Neural progenitor cell (in vitro differentiated cells): Measurements from ENCODE around the gene RPEL1. TPM values are rescaled to one million over a fixed set of nuclear protein-coding genes. Genes with fewer than 3 reads are reported as not detected.

Experiments
- DNase-seq: peaks from one replicate; pipeline ENCODE4 v3.0.0-alpha.2; 2016; ENCODE audit warnings: low spot score
- H2AFZ ChIP-seq: fragments of 200-600 bp; sonication (generic); replicated peaks from 2 replicates; pipeline ENCODE4 v1.6.1; 2016; ENCODE audit warnings: antibody characterized with exemption
- H3F3A ChIP-seq: fragments of 200-600 bp; sonication (generic); 2 replicates; pipeline ENCODE4 v1.6.1; 2016; ENCODE audit warnings: antibody characterized with exemption, low read depth
- H3K27ac ChIP-seq: fragments of 200-600 bp; sonication (generic); 2 replicates; pipeline ENCODE4 v1.5.1; 2016; ENCODE audit warnings: mild to moderate bottlenecking
- H3K27me3 ChIP-seq: fragments of 200-600 bp; sonication (generic); 2 replicates; pipeline ENCODE4 v1.6.1; 2016; ENCODE audit warnings: mild to moderate bottlenecking, moderate library complexity
- H3K36me3 ChIP-seq: fragments of 200-600 bp; sonication (generic); 2 replicates; pipeline ENCODE4 v1.5.1; 2016
- H3K4me1 ChIP-seq: fragments of 200-600 bp; sonication (generic); 2 replicates; pipeline ENCODE4 v1.6.1; 2016; ENCODE audit warnings: mixed run types
- H3K4me2 ChIP-seq: fragments of 200-600 bp; sonication (generic); 2 replicates; pipeline ENCODE4 v1.6.1; 2016
- H3K4me3 ChIP-seq: fragments of 200-600 bp; sonication (generic); 2 replicates; pipeline ENCODE4 v1.5.1; 2016
- H3K79me2 ChIP-seq: fragments of 200-600 bp; sonication (generic); 2 replicates; pipeline ENCODE4 v1.6.1; 2016; ENCODE audit warnings: low read depth
- H3K9ac ChIP-seq: fragments of 200-600 bp; sonication (generic); 2 replicates; pipeline ENCODE4 v1.6.1; 2016
- H3K9me3 ChIP-seq: fragments of 200-600 bp; sonication (generic); 2 replicates; pipeline ENCODE4 v1.5.1; 2016; ENCODE audit warnings: low read depth
- H4K20me1 ChIP-seq: fragments of 200-600 bp; sonication (generic); 2 replicates; pipeline ENCODE4 v1.6.1; 2016; ENCODE audit warnings: low read depth
- H3K27ac Mint-ChIP-seq: 3 replicates; pipeline ENCODE4 v1.8.0; 2021; ENCODE audit warnings: mixed read lengths
- H3K27me3 Mint-ChIP-seq: 2 replicates; pipeline ENCODE4 v1.8.0; 2022; ENCODE audit warnings: low read depth, mild to moderate bottlenecking, inconsistent platforms, moderate library complexity, mixed read lengths; ENCODE audit not compliant: insufficient read depth
- H3K36me3 Mint-ChIP-seq: 3 replicates; pipeline ENCODE4 v1.8.0; 2021; ENCODE audit warnings: mixed read lengths
- H3K4me1 Mint-ChIP-seq: 3 replicates; pipeline ENCODE4 v1.8.0; 2021; ENCODE audit warnings: mixed read lengths
- H3K4me3 Mint-ChIP-seq: 3 replicates; pipeline ENCODE4 v1.8.0; 2021; ENCODE audit warnings: mild to moderate bottlenecking, moderate library complexity, mixed read lengths
- H3K9me3 Mint-ChIP-seq: 3 replicates; pipeline ENCODE4 v1.8.0; 2020; ENCODE audit warnings: mixed read lengths
- CTCF ChIP-seq: fragments of 200-600 bp; sonication (generic); IDR thresholded peaks from 2 replicates; pipeline ENCODE4 v1.5.1; 2017; ENCODE audit warnings: antibody characterized with exemption, mild to moderate bottlenecking
- EZH2 ChIP-seq: fragments of 200-600 bp; sonication (generic); IDR thresholded peaks from 2 replicates; pipeline ENCODE4 v1.6.1; 2017; ENCODE audit warnings: antibody characterized with exemption, mild to moderate bottlenecking, moderate library complexity
- EZH2phosphoT487 ChIP-seq: fragments of 200-600 bp; sonication (generic); IDR thresholded peaks from 2 replicates; pipeline ENCODE4 v1.6.1; 2017; ENCODE audit warnings: antibody characterized with exemption
- total RNA-seq: library from RNA; depleted of rRNA; stranded (reverse); fragments of >200 nt; gene quantifications from 2 replicates; pipeline ENCODE4 v1.2.3, GENCODE V29; 2015; ENCODE audit warnings: low replicate concordance

Gene RPEL1
- total RNA-seq, 1 donor from 2014 or later = not detected

DNA sequence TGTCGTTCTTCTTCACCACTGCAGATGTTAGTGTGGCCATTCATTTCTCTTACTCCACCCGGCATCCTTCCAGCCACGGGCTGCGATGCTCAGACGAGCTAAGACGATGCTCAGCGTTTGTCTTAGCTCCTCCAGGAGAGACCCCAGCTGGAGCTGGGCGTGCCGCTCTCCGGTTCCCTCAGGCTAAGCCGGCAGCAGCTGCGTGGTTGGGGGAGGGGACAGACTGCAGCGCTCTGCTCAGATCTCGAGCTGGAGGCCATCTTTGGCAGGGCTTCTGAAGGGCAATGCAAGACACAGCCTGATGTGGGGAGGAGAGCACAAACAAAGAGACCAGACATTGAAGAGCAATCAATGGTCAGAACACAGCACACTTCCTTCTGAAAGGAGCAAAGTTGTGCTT, 36.1 kb downstream of the RPEL1 start:
- no peak overlapping the region for H3K9ac ChIP-seq
- peaks cover 37% of the 10 kb centered on the region for H3F3A ChIP-seq
- H4K20me1 ChIP-seq = peaks cover 38% of the 10 kb centered on the region
- H3K36me3 ChIP-seq = no peaks in the 10 kb centered on the region
- H3K27ac ChIP-seq = no peak overlapping the region
- Mint-ChIP-seq H3K4me3 (peak overlapping the region; percentile 74), H3K9me3 (no peaks in the 10 kb centered on the region), H3K27me3 (peaks cover 25% of the 10 kb centered on the region), H3K36me3 (no peaks in the 10 kb centered on the region), H3K4me1 (peaks cover 19% of the 10 kb centered on the region), H3K27ac (no peak overlapping the region)
- peak overlapping the region; percentile 89 for H2AFZ ChIP-seq
- peak overlapping the region; percentile 38 for H3K4me3 ChIP-seq
- TF ChIP-seq EZH2 (peak; percentile 43), CTCF (no peak)
- no peaks in the 10 kb centered on the region for H3K79me2 ChIP-seq
- no peaks in the 10 kb centered on the region for H3K9me3 ChIP-seq
- DNase-seq = peak; percentile 95
- peak overlapping the region; percentile 81 for H3K4me2 ChIP-seq
- H3K27me3 ChIP-seq = peaks cover 48% of the 10 kb centered on the region
- H3K4me1 ChIP-seq = peaks cover 29% of the 10 kb centered on the region

DNA sequence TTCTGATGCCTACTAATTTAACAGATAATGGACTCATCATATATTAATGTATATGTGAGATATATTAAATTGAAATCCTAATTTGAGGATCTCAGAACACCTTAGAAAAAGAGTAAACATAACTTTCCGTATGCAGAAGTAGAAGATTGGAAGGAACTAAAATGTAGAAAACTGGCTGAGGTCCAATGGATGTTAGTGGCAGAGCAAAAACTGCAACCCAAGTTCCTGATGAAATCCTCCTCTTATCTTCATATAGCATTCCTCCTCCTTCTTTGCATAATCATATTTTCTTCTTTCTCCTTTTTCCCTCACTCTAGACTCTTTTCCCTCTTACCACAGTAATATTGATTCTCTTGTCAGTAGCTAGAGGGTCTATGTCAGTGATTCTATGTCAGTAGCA, 37.3 kb downstream of the RPEL1 start:
- no peak overlapping the region for H3K4me3 ChIP-seq
- peaks cover 18% of the 10 kb centered on the region for H3K27me3 Mint-ChIP-seq
- peaks cover 36% of the 10 kb centered on the region for H3K27me3 ChIP-seq
- no peaks in the 10 kb centered on the region for H3K9me3 Mint-ChIP-seq
- no peaks in the 10 kb centered on the region for H3K36me3 ChIP-seq
- H3K4me1 ChIP-seq = peaks cover 25% of the 10 kb centered on the region
- TF ChIP-seq EZH2phosphoT487 = no peak
- no peak for TF ChIP-seq EZH2
- H3K36me3 Mint-ChIP-seq = no peaks in the 10 kb centered on the region
- no peak overlapping the region for H3K4me2 ChIP-seq
- H4K20me1 ChIP-seq = peaks cover 34% of the 10 kb centered on the region
- no peak overlapping the region for H3K27ac ChIP-seq
- peaks cover 29% of the 10 kb centered on the region for H3F3A ChIP-seq
- H3K4me1 Mint-ChIP-seq = peaks cover 19% of the 10 kb centered on the region
- no peak overlapping the region for H2AFZ ChIP-seq
- H3K27ac Mint-ChIP-seq = no peak overlapping the region
- no peak for DNase-seq
- no peaks in the 10 kb centered on the region for H3K79me2 ChIP-seq
- no peak overlapping the region for H3K4me3 Mint-ChIP-seq
- H3K9ac ChIP-seq = no peak overlapping the region
- no peaks in the 10 kb centered on the region for H3K9me3 ChIP-seq

- peaks cover 22% of the 10 kb centered on the region for H3F3A ChIP-seq
- H4K20me1 ChIP-seq = peaks cover 22% of the 10 kb centered on the region
- peaks cover 23% of the 10 kb centered on the region for H3K4me1 ChIP-seq
- no peak overlapping the region for H3K4me2 ChIP-seq
- TF ChIP-seq CTCF (no peak), EZH2phosphoT487 (no peak)
- no peak overlapping the region for H2AFZ ChIP-seq
- H3K4me1 Mint-ChIP-seq = peaks cover 12% of the 10 kb centered on the region
- peaks cover 24% of the 10 kb centered on the region for H3K27me3 ChIP-seq
- H3K9me3 Mint-ChIP-seq = no peaks in the 10 kb centered on the region
- no peaks in the 10 kb centered on the region for H3K36me3 Mint-ChIP-seq
- no peak overlapping the region for H3K4me3 Mint-ChIP-seq
- no peak overlapping the region for H3K9ac ChIP-seq
- H3K9me3 ChIP-seq = no peaks in the 10 kb centered on the region
- no peak overlapping the region for H3K4me3 ChIP-seq
- no peaks in the 10 kb centered on the region for H3K36me3 ChIP-seq
- no peak overlapping the region for H3K27ac Mint-ChIP-seq
- H3K27me3 Mint-ChIP-seq = peaks cover 7% of the 10 kb centered on the region
- H3K79me2 ChIP-seq = no peaks in the 10 kb centered on the region
- no peak for DNase-seq
- H3K27ac ChIP-seq = no peak overlapping the region
Measured at GRCh38 chr10:103284170-103284569, 38.5 kb downstream of the RPEL1 start.

- Histone ChIP-seq H2AFZ (no peak overlapping the region), H3K36me3 (no peaks in the 10 kb centered on the region), H3K4me3 (no peak overlapping the region), H3K79me2 (no peaks in the 10 kb centered on the region), H3F3A (no peaks in the 10 kb centered on the region), H3K27ac (no peak overlapping the region), H3K4me2 (no peak overlapping the region), H3K27me3 (no peaks in the 10 kb centered on the region), H4K20me1 (no peaks in the 10 kb centered on the region), H3K9ac (no peak overlapping the region), H3K4me1 (no peaks in the 10 kb centered on the region), H3K9me3 (no peaks in the 10 kb centered on the region)
- no peak overlapping the region for H3K27ac Mint-ChIP-seq
- H3K9me3 Mint-ChIP-seq = no peaks in the 10 kb centered on the region
- no peaks in the 10 kb centered on the region for H3K36me3 Mint-ChIP-seq
- TF ChIP-seq EZH2phosphoT487 (no peak), EZH2 (no peak), CTCF (no peak)
- no peaks in the 10 kb centered on the region for H3K4me1 Mint-ChIP-seq
- no peak for DNase-seq
- no peak overlapping the region for H3K4me3 Mint-ChIP-seq
- peaks cover 6% of the 10 kb centered on the region for H3K27me3 Mint-ChIP-seq
Measured at GRCh38 chr10:103287992-103288391, 42.3 kb downstream of the RPEL1 start.
